ENCODE data around the gene U2AF2.

Gene U2AF2

GRCh38 chr19:55660404-55660803 lies 5.6 kb downstream of the U2AF2 start:
- DNase-seq: no peak

DNA sequence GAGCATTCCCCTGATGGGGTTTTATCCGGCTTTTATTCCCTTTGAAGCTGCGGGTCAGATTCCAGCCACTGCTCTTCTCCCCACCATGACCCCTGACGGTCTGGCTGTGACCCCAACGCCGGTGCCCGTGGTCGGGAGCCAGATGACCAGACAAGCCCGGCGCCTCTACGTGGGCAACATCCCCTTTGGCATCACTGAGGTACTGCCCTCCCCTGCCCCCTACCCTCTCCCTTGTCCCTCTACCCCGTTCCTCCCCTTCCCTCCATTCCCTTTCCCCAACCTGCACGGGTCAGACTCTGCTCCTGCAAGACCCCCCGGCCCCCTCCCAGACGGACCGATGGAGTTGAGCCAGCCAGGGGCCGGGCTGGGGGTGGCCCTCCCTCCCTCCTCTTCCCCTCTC lies 6.2 kb downstream of the U2AF2 start:
- DNase-seq: no peak

DNA sequence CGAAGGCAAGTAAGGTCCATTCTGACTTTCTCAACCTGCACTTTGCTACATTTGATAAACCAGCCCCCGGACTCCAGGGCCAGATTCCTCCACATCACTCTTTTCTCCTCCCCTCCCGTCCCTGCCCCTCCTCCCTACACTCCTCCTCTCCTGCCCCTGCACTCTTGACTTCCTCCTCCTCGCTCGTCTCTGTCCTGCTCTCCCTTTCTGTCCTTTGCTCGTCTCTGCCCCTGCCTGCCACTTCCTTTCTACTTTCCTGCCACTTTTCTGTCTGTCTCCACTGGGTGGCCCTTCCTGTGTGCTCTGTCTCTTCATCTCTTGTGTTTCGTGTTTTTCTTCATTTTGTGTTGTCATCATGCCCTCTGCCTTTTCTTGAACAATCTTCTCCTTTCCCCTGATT lies 7.0 kb downstream of the U2AF2 start:
- no peak for DNase-seq

DNA sequence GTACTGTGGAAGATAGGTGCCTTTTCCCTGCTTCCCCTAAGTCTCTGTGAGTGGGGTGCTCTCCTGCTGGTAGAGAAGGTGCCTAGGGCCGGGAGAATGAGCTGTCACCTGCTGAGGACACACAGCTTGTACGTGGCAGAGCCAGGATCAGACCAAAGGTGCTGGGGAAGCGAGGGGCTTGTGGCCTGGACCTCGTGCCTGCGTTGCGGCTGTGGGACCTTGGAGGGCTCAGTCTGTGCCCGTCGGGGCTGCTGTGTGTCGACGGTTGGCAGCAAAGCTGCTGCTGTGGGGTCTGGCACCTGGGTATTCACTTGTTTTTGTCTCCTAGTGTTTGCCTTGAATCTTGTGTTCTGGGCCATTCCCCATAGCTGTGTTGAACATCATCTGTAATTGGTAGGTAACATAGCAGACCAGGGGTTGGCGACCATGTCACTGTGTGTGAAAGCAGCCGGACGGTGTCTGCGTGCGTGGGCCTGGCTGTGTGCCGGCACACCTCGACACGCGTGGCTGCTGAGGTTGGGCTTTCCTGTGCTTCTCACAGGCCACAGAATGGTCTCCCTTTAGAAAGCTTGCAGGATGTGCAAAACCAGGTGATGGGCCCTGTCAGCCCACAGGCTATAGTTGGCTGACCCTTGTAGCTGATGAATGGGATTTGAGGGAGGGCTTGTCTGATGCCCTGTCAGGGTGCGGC lies 9.2 kb downstream of the U2AF2 start:
- no peak for DNase-seq

DNA sequence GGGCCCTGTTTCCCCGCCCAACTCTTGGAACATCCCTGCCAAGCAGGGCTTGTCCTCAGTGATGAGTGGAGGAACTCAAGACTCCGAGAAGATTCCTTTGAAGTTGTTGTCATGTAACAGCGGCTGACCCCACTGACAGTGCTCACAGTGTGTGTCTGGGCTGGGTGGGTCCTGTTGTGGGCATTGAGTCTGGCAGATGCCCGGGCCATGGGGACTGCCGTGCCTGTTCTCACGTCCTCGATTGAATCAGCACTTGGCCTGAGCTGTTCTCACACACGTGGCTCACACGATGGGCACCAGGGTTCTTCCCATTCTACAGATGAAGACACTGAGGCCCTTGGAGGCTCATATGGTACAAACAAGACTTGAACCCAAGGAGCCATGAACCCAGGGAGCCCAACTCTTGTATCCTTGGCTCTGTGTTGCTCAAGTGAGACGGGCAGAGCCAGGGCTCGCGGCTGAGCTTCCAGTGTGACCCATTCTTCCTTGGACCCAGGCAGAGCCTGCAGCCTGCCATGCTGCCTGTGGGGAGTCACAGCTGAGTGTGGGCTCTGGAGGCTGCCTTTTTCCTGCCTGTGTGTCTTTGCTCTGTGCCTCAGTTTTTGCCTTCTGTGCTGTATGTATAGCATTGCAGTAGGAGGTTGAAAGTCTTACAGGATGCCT lies 11.6 kb downstream of the U2AF2 start:
- DNase-seq: no peak

DNA sequence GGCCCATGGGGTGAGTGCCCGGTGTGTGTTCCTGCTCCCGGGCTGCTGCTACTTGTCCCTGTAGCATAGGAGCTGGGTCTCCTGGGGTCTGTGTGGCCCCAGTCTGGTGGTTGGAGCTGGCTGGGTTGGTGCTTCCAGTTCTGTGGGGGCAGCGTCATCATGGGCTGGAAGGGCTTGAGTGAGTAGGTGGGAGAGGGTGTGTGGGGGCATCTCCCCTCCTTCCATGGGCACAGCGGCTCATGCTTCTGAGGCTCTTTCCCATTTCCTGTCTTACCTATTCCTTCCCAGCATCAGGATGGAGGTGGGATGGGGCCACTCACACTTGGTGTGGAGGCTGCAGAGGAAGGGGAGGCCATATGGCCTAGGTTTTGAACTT lies 12.2 kb downstream of the U2AF2 start:
- DNase-seq: no peak

- DNase-seq: no peak
These were observed 12.7 kb downstream of the U2AF2 start for GRCh38 chr19:55667511-55667910.

- no peak for DNase-seq
These were observed 13.1 kb downstream of the U2AF2 start for GRCh38 chr19:55667958-55668357.

DNA sequence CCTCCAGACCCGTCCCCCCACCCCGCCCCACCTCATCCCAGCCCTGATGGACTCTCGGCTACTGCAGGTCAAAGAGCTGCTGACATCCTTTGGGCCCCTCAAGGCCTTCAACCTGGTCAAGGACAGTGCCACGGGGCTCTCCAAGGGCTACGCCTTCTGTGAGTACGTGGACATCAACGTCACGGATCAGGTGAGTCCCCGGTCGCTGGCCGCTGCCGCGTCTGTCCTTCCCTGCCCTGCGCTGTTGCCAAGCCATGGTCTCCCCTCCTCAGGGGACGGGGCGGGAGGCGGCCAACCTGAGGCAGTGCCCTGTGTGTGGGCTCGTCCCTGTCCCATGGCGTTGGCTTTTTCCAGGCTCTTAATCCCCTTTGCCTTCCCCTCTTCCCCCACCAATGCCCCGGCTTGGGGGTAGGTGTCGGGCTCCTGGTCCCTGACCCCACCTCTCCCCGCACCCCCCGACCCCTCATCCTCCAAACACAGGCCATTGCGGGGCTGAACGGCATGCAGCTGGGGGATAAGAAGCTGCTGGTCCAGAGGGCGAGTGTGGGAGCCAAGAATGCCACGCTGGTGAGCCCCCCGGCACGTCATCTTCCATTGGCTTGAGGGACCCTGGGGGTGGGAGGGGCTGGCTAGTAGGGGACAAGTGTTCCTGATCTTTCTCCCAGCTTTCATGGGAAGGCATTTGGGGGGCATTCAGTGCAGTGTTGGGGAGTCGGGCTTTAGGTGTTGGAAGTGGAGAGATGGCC lies 13.9 kb downstream of the U2AF2 start:
- DNase-seq: no peak

DNA sequence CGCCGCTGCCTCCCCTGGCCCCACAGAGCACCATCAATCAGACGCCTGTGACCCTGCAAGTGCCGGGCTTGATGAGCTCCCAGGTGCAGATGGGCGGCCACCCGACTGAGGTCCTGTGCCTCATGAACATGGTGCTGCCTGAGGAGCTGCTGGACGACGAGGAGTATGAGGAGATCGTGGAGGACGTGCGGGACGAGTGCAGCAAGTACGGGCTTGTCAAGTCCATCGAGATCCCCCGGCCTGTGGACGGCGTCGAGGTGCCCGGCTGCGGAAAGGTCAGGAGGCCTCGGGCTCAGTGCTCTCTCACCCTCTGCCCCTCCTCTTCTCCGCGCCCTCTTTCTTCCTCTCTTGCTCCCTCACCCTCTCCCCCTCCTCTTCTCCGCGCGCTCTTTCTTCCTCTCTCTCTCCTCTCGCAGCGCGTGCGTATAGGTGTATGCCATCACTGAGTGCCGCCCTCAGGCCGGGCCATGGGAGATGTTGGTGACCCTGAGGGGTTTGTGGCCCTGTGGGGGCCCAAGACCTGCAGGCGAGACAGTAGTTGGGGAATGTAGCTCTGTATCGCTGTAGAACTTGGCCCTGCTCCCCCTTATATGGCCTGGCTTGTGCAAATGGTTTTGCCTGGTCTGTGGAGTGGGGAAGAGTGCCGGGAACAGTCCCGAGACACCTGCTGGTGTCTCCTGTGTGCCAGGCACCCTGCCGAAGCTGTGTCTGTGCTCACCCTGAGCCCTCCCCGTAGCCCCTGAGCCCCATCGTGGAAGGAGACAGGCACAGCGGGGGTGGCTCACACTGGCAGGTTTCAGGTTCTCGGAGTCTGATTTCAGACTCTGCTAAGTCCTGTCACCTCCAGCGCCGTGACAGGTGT lies 14.8 kb downstream of the U2AF2 start:
- no peak for DNase-seq

GRCh38 chr19:55670280-55671053 lies 15.6 kb downstream of the U2AF2 start:
- DNase-seq: no peak

DNA sequence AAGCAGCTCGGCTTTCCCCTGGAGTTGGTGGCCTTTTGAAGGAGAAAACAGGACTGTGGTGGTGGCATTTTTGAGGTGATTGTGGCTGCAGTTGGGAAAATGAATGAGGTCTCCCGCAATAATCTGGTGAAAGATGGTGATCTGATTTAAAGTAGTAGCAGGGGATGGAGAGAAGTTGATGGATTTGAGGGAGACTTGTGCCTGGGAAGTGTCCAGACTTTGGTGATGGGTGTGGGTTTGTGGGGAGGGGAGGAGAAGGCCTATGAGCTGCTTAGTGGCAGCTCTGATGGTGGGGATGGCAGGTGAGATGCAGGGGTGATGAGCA lies 16.2 kb downstream of the U2AF2 start:
- no peak for DNase-seq

GRCh38 chr19:55672418-55672817 lies 17.6 kb downstream of the U2AF2 start:
- DNase-seq: no peak

GRCh38 chr19:55673465-55673864 lies 18.6 kb downstream of the U2AF2 start:
- DNase-seq: no peak

- no peak for DNase-seq
These were observed 19.1 kb downstream of the U2AF2 start for GRCh38 chr19:55673889-55674288.

DNA sequence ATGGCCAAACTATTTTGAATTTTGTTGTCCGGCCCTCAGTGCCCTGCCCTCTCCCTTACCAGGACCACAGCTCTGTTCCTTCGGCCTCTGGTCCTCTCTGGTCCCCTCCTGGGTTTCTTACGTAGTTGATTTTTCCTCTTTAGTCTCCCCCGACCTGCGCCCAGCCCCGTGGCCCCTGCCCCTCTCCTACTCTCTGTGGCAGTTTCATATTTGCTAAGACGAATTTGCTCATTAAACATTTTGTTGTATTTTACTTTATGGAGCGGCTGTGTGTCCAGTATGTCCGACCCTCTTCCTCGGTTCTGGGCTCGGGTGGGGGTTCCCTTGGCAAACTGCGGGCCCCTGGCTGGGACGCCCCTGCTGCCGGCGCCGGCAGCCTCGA lies 19.6 kb downstream of the U2AF2 start:
- DNase-seq: no peak

GRCh38 chr19:55674841-55675660 lies 20.2 kb downstream of the U2AF2 start, which contains the start of gene EPN1:
Gene EPN1 (plus strand): TSS chr19:55675226. CDS start chr19:55678628, 3,402 bp downstream.
- DNase-seq: peak; percentile 98

- no peak for DNase-seq
These were observed 21.0 kb downstream of the U2AF2 start for GRCh38 chr19:55675661-55676354.

- DNase-seq: no peak
These were observed 21.5 kb downstream of the U2AF2 start for GRCh38 chr19:55676383-55676782.

DNA sequence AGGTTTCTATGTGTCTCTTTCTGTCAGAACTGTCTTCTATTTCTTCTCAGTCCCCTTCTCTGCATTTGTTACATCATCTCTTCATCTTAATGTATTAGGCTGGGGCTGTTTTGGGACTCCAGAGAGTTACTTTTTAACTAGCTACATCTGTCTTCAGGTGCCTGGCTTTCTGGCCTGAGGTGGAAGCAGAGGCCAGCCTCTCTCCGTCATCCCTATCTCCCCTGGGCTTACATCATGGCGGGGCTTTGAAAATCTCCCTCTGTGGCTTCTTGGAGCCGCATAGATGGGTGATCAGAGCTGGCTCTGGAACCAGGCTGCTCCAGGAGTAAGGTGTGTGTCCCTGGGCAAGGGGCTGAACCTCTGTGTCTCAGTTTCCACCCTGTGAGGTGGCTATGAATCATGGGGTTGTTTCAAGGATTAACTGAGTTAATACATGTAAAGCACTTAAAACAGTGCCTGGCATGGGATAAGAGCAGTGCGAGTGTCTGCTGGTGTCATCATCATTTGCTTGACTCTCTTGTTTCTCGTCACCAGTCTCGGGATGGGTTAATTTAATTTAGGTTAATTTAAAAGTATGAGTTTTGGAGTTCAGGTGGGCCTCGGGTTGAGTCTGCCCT lies 22.2 kb downstream of the U2AF2 start:
- DNase-seq: no peak

Data from stimulated activated CD4-positive, alpha-beta T cell treated with anti-CD3 and anti-CD28 coated beads, Interleukin-15, amount 100 ng/mL, for 24 hours (primary cell).